Stimulated activated CD4-positive, alpha-beta T cell treated with anti-CD3 and anti-CD28 coated beads, Interleukin-12 subunit alpha, Interleukin-12 subunit beta, amount 100 ng/mL, for 4 hours (primary cell): ENCODE results near the gene GPR87.

Experiments
- DNase-seq: peaks from one replicate; pipeline ENCODE4 v3.0.0-alpha.2; 2020

GPR87 gene

DNA sequence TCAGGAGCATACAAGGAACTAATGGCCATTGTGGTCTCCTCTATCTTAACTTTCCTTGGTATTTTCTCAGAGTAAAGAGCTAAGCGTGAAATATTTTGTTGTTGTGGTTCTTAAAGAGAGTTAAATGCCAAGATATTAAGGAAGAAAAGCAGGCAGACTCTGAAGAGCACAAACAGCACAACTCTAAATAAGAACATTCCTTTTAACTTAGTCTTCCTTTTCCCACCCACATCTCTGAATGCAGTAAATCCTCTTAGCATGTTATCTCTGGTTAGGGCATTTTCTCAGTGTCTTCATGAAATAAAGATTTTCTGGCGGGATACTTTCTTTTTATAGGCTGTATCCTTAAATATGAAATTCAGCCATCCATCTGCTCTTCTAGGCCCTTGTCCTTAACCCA is 1.5 kb downstream of the GPR87 start:
- DNase-seq = no peak

DNA sequence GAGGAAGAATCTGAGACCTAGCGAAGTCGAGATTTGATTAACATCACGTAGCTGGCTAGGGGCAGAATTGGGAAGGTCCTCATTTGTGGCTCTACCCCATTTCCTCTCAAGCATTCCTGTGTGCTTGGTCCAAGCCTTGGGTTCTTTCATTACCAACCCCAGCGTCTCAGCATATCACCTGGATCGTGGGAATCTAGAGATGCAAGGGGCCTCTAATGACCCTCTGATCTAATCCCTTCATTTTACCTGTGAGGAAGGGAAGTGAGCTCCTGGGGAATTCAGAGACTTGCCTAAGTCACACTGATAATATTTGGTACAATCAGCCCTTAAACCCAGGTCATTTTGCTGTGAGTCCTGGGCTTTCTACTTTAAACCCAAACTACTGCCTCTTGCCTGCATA is 2.0 kb downstream of the GPR87 start:
- no peak for DNase-seq

DNA sequence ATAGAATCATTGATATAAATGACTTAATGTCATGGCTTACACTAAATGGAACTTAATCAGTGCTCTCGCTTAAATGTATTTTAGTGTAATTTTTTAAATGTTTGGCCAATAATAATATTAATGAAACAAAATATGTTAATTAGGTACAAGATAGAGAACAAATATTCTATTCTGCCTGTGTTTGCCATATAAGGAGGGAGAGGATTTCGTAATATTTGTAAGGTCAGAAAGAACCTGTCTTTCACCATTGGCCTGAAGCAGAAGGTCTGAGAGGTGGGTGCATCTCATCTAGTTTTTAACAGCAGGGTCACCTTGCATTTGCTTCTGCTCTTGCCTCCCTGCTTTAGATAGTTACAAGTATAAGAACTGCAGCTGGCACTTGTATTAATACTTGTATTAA is 2.5 kb downstream of the GPR87 start:
- DNase-seq = no peak

DNA sequence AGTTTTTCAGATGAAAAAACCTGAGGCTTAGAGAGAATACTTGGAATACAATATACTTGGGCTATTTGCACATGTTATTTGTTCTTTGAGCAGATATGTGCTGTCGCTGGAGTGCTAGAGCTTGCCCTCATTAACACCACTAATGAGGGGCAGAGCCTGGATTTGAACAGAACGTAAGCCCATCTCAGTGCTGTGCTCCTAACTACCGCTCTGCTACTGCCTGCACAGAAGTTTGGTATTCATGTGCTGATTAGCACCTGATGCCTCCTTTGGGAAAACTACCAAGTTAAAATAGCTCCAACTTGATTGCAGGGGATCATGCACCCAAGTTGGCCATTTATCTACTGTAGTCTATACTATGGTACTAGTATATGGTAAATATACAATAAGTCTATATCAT is 3.6 kb downstream of the GPR87 start:
- no peak for DNase-seq

DNA sequence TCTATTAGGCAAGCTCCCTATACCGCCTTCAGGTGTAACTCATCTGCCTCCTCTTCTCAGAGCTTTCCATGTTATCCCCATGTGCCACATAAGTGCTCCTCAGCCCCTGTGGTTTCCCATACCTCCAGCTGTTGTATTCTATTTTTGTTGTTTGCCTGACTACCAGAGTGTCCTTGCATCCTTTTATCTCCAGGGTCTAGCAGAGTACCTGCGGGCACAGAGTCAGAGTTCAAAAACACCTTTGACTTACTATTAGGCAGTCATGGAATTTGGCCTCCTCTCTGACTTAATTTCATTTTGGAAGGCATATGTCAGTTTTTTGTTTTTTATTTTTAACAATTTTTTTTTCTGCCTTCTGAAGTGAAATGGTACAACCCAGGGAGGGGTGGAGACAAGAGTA is 7.1 kb downstream of the GPR87 start:
- DNase-seq = no peak

DNA sequence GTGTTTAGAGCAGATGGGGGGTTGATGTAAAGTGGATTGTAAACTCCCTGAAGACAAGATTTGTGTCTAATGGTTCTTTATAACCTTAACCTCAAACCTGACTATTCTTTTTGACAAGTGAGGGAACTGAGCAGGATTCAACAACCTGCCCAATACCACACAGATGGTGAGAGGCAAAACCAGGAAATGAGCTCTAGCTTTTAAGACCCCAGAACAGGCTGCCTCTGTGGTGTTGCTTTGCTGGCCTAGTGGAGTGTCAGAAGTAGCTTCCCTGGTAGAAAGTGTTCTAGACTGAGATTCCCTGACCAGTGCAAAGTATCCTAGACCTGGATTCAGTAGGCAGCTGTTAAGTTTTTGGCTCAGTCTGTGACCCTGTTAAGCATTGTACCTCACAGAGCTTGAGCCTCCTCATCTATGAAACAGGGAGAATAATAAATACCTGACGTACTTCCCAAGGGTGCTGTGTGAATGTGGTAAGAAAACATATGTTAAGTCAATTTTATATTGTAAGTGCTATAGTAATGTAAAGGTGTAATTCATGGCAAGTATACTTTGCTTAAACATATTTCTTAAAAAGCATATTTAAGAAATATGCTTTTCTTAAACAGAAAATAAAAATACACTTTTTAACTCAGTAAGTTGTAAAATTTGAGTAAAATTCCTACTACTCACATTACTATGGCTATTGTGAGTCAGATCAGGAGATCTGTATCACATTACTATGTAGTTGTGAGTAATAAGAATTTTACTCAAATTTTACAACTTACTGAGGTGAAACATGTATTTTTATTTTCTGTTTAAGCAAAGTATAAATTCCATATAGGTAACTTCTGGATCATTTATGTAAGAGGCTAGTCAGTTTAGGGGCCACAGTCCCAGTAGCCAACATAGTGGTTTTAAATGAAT is 8.8 kb downstream of the GPR87 start:
- no peak for DNase-seq

DNA sequence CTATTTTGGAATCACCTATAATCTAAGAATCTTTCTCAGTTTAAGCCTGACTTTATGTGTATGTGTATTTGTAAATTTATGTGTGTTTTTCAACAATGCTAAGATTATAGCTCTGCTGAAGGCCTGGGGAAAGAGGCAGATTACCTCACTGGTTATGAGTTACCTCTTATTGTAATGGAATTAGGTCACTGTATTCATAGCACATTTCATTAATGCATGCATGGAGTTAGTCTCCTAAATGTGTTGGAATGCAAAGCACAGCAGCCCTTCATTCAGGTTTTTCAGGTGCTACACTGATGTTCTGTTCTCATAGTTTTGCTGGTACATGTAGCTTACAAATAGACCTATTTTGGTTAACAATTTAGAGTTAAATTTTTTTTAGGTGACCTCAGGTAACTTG is 9.5 kb downstream of the GPR87 start:
- DNase-seq = no peak

DNA sequence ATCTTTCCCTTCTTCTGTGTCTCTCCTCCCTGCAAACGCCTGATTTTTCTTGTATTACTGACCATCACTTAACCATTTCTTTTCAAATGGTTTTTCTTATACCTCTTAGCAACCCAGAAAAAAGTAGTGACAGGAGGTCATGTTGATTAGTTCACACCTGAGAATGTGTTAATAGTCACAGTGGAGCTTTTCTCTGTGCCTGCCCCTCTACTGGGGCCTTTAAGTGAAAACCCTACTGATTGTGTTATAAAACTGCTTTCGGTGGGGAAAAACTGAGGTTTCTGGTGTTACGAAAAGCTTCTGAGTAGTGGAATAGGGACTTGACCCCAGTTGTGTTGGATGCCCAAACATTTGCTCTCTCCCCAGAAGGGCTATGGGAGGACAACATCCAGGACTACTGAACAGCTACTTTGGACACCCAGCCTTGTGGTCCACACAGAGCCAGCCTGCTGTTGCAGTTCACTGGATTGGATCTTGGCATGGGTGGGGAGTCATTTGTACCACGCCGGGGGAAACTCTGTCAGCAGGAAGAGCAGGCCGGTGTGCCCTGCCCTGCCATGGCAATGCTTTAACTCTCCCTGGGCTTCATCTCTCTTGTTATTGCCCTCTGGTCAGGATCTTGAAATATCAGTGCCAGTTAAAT is 10.3 kb downstream of the GPR87 start:
- no peak for DNase-seq

DNA sequence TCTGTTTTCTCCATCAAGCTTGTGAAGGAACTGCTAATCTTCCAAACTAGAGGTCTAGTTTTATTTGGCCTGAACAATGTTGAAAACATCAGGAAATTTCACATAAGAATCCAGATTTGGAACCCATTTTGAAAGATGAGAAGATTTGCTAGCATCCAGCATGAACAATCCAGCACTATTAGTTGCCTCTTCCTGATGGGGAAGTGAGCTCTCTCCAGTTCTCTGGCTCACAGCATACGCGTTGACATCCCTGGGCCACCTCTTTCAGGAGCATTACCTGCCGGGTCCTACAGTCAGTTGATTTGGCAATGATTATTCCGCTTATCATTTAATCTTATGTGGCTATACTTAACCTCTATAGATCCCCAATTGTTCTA is 10.9 kb downstream of the GPR87 start:
- no peak for DNase-seq

DNA sequence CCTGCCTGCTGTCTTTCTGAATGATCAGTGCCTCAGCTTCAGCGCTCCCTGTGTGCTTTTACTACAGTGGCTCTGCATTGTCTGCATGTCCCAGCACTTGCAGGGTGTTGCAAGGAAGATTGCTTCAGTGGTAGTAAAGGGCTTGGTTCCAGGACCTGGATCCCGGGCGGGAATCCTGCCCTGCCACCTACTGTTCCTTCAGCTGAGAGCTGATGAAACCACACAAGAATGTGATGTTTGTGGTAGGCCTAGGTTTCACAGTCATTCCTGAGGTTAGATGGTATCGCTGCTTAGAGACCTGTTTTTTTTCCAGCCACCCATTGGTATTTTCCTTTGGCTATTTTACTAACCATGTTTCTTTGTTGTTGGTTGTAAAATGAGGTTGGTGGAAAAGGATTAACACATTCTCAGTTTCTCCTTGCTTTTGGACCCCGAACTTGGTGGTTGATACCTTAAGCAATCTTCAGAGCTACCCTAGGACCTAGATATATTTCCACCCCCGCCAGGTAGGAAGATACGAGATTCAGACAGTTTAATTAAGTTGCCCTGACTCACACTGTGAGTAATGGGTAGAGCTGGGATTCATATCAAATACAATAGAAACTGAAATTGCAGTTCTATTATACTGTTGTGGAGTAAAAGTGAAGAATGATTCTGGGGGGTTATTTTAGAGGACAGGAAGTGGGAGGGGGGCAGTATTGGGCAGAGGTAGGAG is 11.4 kb downstream of the GPR87 start:
- DNase-seq = no peak

DNA sequence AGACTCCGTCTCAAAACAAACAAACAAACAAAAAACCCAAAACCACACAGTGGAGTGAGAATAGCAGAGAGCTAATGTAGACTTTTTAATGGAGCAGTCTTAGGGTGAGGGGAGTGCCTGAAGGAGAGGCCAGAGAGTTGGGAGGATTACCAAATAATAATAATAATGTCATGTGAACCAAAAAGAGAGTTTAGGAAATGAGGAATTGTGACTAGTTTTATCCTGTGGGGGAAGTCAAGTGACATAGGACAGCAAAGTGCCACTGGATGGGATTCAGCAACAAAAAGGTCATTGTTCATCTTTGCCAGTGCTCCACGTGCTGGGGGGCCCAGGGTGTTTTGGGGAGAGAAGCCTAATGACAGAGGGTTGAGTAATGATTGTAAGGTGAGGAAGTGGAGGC is 12.9 kb downstream of the GPR87 start:
- no peak for DNase-seq

DNA sequence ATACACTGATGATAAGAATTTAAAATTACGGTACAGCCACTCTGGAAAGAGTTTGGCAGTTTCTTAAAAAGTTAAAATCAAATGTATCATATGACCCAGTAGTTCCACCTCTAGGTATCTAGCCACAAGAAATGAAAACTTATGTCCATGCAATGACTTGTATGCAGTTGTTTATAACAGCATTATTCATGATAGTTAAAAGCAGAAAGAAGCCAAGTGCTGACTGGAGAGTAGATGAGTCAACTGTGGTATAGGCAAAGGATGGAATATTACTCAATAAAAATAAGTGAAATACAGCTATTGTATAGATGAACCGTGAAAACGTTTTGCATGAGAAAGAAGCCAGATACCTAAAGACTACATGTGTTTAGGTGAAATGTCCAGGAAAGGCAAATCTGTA is 14.8 kb downstream of the GPR87 start:
- DNase-seq = no peak

DNA sequence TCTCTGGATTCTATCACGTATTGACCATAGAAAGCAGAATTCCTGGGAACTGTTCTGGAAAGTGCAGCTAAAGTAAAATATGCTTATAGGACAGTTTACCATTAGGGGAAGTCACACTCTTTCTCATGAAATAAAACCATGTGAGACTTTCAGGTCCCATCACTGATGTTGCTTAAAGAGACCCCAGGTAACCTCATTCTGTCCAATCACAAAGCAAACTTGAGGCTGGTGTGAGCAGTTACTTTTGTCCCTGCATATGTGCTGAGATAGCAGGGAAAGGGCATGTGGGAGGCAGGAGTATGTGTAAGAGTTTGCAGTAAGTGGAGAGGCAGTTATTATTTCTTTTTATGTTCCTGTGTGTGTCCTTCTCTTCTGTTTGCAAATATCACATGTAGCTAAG is 16.1 kb downstream of the GPR87 start:
- no peak for DNase-seq

DNA sequence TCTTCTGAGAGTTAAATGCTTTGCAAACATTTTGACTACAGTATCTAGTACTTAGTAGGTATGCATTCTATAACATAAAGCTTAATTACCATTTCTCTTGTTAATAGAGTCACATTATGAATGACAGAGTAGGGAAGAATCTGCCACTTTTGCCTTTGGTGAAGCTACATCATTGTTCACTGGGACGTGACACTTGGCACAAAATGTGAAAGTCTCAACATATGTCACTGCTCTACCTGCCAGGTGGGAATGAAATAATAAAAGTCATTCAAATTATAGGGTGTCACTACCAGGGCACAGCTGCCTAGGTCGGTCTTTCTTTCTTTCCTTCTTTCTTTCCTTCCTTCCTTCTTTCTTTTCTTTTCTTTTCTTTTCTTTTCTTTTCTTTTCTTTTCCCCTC is 17.6 kb downstream of the GPR87 start:
- DNase-seq = no peak

DNA sequence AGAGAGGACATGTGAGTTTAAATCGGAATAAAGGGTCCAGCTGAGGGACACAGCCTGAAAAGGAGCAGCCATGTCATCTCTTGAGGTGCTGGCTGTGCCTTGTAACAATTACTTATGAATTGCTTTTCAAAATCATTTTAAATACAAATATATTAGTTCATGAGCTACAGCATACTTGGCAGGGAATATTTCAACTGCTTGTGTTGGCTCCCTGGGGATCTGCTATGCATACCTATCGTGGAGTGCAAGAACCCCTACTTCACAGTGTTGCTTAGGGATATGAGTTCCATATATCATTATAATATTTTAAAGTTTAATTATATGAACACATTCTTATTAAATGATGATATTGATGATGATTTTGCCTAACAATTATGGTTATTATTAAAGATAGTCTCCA is 19.2 kb downstream of the GPR87 start:
- DNase-seq = no peak

DNA sequence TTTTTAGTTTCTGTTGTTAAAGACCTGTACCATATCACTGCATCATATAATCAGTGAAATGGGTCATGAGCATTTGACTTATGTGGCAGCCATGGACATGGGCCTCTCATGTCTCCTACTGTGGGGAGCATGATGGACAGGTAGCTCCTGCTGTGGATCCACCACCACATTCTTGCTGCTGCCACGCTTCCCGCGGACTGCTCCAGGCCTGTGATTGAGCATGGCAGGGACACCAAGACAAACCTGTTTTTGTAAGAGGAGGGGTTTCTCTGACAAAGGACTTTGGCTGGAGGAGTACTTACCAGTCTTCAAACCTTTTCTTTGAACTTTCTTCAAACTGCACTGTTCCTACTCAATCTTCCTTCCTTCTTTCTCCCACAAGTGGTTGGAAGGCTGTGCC is 20.4 kb downstream of the GPR87 start:
- no peak for DNase-seq

DNA sequence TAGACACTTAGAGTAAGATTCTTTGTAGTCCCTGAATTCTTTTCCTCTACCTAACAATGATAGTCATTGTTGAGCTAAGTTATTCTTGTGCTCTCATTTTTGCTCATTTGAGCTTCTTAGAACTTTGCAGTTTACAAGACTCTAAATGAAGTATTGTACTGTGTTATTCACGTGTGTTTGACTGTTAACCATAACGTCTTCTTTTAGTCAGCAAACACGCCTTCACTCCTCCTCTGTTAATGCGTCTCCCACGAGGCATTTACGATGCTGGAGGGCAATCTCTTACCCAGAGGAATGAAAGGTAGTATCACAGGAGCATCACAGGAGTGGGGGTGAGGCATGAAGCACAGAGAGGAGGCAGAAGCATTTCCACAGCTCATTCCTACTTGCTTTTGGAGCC is 23.5 kb downstream of the GPR87 start:
- no peak for DNase-seq

DNA sequence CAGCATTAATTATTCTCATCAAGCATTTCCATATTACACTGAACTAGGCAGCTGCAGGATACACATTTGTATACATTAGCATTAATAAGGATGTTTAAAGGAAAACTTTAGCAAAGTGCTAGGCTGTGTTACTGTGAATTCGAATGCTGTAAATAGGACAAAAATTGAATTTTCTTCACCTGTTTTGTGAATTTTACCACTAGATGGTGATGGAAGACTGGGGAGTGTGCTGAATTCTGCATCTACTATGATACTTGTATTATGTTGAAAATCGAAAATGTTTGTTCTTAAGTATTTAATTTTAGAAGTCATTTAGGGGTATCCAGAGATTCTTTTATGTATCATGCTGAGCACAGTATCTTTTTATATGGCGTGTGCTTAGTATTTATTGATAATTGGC is 25.9 kb downstream of the GPR87 start:
- no peak for DNase-seq

DNA sequence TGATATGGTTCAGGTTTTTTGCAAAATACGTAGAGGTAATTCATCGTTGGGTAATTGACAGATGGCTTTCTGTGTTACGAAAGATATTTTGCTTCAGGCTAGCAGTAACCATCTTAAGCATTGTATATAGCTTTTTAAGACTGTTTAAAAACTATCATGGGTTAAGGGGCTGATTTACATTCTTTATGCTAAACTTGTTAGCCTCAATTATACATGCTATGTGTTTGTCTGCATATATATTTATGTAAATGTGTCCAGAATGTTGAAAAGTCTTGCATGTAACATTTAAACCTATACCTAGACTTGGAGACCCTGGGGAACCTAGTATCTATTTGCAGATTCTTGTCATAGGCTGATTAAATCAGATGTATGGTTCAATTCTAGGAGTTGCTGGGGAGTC is 27.2 kb downstream of the GPR87 start:
- no peak for DNase-seq

DNA sequence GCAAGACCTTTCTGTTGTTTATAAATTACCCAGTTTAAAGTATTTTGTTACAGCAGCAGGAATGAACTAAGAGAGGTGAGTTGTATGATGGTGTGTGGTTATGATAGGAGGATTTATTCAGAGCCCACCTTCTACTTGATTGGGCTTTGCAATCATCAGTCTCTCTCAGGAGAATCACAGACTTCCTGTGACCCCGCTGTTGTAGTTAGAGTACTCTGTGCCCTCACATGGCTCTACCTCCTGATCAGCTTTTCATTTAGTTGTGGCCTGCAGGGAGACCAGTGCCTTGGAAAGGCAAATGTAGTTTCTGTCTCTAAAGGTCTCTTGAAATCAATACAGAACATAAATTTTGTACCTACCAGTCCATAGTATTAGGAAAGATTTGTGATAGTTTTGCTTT is 30.7 kb downstream of the GPR87 start:
- no peak for DNase-seq

DNA sequence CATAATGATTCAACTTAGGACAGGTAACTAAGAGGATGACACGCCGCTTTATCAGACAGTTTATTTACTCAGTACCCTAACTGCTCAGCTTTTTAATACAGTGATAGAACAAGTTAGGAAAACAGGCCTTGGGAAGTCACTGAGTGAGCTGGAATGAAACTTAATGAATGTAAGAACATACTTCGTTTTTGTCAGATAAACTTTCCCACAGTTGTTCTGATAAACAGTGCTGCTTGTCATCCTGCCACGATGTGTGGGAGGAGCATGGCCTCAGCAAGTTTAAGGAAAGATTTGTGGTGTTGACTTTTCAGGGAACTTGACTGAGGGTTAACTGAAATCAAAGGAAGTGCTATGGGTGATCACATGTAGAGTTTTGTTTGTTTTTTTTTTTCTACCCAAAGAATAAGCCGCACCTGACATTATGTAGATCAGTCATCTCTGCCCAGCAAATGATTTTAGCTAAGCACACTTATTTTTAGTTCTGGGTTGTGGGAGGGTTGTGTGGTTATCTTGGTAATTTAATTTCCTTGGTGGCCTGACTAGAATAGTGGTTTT is 32.6 kb downstream of the GPR87 start:
- no peak for DNase-seq

DNA sequence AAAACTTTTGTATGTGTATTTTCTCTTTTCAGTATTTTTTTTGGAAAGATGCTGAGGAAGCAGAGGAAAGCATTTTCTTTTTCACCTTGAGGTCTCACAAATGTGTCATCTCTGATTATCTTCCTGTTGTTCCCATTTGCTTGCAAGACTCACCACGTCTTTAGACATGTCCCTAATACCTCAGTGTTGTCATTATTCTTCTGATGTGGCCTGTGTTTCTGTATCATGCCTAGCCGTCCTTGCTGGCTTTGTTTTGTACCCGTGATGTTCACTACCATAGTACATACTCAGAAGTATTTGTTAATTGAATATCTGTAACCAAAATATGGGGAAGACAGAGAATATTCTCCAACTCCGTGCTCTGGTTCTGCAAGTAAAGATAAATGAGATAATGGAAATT is 33.2 kb downstream of the GPR87 start:
- DNase-seq = no peak

DNA sequence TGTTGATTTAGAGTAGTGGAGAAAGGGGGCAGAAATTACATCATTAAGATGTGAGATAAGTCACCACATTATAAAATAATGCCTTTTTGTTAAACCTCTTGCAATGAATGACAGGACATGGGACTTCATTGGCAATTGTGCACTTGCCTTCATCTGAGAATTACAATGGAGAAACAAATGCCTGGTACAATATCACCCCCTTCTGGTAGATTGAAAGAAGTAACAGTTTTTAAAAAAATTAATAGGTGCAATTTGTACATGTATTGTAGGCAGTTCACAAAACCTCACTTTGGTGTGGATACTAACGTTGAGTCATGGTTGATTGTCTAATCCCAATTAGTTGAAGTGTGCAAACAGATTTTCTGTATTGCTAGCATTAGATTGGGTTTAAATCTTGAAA is 33.7 kb downstream of the GPR87 start:
- no peak for DNase-seq
